Left cardiac atrium (tissue), 4 donors: Measurements from ENCODE around the gene SPATA31D1. TPM values are rescaled to one million over a fixed set of nuclear protein-coding genes. Genes with fewer than 3 reads are reported as not detected.
"Not testable (repeated sequence)": the region's sequence is repeated elsewhere in the genome, so short reads cannot be mapped to it uniquely, and the experiment has no call there.

Experiments used
- ATAC-seq, 2 donors: fragments of 200-7000 bp; cut with Tn5 transposase; one replicate each; pipeline ENCODE4 v1.9.1; 2020; ENCODE audit warnings: mild to moderate bottlenecking in 2 of 2, moderate library complexity in 2 of 2
- DNase-seq: peaks from one replicate; pipeline ENCODE4 v3.0.0-alpha.2; 2020
- intact Hi-C, 2 donors: fragments of 100-400 bp; cut with DNase I; formaldehyde crosslinking; loops; one replicate each; pipeline versions ENCODE4 v1.14.1 to v1.15.1; 2022 to 2023
- long read RNA-seq: library from polyadenylated mRNA; unstranded; transcript quantifications from one replicate; pipeline ENCODE4 v2.0.0, GENCODE V29; 2021
- total RNA-seq, 2 donors: library from RNA; stranded (reverse); fragmentation: NEBNext Ultra II Directional; extraction: Animal tissue kit (Norgen Biotek cat#: 25700); gene quantifications; one replicate each; pipeline ENCODE4 v1.2.1, GENCODE V29; 2021
- donor health status: DM: no; HTN: yes; CAD: no.
- donor health status: DM: no; HTN: yes; CAD: no; lungs with severe emphysema.
- donor health status: DM: yes; HTN: yes; CAD: no.
- donor health status: Dilated cardiomyopathy.

The SPATA31D1 gene
- total RNA-seq = not detected
- long read RNA-seq = 0 reads

DNA sequence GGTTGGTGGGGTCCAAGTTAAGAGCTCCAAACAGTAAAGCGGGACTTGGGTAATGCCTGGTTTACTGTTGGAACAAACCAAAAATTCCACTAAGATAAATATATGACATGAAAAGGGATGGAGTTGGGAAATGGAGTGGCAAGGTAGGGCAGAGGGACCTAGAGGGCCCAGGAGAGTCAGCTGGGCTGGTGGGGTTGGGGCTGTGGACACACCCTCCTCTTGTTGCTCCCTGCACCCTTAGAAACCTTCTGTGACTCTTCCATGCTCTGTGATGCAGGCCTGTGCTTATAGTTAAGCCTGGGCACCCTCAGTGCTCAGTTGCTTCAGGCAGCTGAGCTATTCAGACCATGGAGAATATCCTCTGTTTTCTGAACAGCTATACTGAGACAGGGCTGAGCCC is at the start of gene SPATA31D1:
TSS of gene SPATA31D1 (plus strand) at position 301 of the 400 bp plus-strand sequence. CDS start at position 348, 47 bp downstream.
- intact Hi-C loops, ATAC-seq: not testable (repeated sequence)

DNA sequence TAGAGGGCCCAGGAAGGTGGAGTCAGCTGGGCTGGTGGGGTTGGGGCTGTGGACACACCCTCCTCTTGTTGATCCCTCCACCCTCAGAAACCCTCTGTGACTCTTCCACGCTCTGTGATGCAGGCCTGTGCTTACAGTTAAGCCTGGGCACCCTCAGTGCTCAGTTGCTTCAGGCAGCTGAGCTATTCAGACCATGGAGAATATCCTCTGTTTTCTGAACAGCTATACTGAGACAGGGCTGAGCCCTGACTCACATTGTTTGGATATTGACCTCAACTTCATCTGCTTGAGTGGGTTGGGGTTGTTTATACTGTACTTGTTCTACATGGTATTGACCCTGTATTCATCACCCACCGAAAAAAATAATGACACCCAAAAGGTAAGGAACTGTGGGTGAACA is 45.2 kb upstream of the SPATA31D1 start, which contains the start of gene SPATA31D3:
TSS of gene SPATA31D3 (plus strand) at position 108 of the 400 bp plus-strand sequence. CDS start at position 194, 86 bp downstream.
- DNase-seq, intact Hi-C loops, ATAC-seq: not testable (repeated sequence)

More for the DNA sequence above, at the start of gene SPATA31D1:
- not testable (repeated sequence) for DNase-seq

DNA sequence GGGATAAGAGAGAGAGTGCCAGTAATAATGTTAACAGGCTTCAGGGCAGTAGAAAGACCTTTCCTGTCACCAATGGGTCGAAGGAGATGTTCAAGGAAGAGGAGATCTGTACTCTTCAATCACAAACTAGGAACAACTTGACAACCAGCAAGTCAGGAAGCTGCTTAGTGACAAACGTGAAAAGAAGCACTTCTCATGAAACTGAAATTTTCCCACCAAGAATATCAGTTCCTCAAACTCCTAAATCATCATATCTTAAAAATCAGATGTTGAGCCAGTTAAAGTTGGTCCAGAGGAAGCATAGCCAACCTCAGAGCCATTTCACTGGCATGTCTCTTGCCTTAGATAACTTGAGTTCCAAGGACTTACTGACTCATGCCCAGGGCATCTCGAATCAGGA is 39.9 kb upstream of the SPATA31D1 start:
- intact Hi-C loops, ATAC-seq, DNase-seq: not testable (repeated sequence)

DNA sequence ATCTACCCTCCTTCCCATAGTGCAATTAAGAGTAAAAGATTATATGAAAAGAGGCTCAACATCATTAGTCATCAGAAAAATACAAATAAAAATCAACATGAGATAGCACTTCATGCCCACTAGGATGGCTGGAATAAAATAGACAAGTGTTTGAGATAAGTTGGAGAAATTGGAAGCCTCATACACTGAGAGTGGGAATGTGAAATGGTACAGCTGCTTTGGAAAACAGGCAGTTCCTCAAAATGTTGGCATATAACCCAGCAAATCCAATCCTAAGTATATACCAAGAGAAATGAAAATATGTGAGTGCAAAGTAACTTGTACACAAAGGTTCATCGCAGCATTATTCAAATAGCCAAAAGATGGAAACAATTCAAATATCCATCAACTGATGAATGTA is 35.5 kb upstream of the SPATA31D1 start:
- intact Hi-C loops = no loop called here

DNA sequence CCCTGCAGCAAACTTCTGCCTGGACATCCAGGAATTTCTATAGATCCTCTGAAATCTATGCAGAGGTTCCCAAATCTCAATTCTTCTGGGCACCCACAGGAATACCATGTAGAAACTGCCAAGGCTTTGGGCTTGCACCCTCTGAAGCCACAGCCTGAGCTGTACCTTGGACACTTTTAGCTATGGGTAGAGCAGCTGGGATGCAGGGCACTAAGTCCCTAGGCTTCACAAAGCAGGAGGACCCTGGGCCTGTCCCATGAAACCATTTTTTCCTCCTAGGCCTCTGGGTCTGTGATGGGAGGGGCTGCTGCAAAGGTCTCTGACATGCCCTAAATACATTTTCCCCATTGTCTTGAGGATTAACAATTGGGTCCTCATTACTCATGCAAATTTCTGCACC is 32.9 kb upstream of the SPATA31D1 start:
- no peak for ATAC-seq
- intact Hi-C loops = no loop called here
- DNase-seq = no peak

More for the DNA sequence above, 35.5 kb upstream of the SPATA31D1 start:
- DNase-seq (no peak), ATAC-seq (no peak)

DNA sequence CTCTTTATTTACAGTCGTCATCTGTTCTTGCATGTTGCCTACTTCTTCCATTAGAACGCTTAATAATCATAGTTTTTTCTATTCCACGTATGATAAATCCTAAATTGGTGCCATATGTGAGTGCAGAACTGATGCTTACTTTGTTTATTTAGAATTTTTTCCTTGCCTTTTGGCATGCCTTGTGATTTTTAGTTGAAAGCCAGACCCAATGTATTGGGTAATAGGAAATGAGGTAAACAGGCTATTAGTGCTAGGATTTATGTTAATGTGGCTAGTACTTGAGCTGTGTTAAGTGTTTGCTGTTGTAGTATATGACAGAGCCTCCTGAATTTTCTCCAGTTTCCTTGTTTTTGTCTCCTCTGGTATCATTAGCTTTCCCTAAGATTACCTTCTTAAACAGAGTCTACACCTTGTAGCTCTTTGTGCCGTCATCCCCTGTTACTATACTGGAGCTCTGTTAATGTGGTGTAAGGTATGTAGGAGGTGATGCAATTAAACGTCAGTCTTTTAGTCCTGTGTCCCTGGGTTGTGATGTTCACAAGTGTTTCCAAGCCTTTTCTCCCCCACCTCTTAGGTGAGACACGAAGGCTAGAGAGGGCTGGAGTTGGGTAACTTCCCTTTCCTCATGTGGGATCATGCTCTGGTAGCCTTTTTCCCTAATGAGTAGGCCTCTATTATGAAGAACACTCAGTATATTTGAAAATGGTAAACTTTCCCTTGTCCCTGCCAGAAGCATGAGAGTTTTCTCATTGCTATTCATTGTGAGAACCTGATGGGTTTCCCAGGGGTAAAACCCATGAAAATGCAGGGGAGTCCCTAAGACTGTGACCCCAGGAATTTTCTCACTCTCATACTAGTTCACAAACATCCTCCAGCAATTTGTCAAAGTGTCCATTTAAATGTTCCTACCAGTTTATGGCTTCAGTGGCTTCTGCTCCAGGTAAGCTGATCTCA is 24.1 kb upstream of the SPATA31D1 start:
- ATAC-seq (no peak), DNase-seq (no peak)
- intact Hi-C loops = no loop called here

DNA sequence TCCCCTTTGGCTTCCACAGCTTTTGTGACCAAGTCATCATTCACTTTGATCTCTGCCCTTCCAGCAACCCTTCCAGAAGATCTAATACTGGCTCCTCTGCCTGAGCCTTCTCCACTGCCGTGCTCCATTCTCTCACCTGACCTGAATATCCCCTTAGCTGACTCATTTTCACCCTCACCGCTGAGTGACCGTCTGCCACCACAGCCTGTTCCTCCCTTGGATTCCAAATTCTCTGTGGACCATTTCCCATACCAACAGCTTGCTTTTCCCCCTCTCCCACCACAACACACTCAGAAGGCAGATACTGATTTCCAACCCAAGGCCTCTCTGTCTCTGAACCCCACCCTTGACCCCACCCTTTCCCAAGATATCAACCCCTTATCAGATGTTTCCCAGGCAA is 20.5 kb upstream of the SPATA31D1 start:
- intact Hi-C loops = no loop called here
- no peak for DNase-seq
- ATAC-seq = no peak

DNA sequence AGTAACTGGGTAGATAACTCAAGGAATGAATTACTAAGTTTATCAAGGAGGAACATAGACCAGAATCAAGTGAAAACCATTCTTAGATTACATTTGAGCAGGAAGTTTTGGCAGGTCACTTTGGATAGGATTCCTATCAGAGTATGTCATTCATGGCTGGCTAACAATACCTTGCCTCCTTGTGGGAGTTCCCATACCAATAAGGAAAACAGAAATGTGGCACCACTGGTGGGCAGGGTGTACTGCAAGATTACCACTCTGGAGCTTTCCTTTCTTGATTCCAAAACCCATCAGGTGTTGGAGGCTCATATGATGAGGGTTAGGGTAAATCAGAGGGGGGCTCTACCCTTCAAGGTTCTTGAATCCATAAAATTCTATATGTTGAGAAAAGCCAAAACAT is 18.6 kb upstream of the SPATA31D1 start:
- intact Hi-C loops = no loop called here
- DNase-seq (no peak), ATAC-seq (no peak)

DNA sequence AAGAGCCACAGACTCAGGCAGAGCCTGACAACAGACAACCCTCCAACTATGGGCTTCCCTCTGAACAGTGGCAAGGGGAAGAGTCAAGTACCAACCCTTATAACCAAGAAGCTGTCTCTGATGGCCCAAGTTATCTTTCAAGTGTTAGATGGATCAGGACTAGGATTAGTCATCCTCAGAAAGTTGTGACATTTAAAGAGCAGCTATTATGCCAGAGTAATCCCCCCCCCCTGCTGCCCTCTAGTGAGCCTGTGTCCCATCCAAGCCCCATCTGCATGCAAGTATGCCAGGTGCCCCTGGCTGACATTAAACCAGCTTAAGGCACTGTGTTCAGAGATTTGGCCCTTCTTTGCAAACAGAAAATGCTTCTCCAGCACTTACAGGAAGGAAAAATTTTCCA is 16.8 kb upstream of the SPATA31D1 start:
- intact Hi-C loops = no loop called here
- DNase-seq (no peak), ATAC-seq (no peak)

DNA sequence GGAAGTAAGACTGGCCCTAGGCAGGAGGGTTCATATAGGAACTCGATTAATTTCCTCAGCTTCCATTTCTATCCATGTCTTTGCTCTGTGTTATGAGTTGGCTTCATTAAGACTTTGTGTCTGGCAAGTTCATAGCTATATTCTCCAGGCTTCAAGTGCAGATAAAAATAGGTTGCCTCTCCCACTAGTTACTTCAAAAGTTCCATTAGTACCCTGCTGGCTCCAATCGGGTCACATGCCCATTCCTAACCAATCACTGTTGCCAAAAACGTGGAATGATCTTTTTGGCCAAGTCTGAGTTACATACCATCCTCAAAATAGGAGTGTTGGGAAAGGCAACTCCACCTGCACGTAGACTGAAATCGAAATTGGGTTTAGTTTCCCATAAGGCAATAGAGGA is 13.8 kb upstream of the SPATA31D1 start:
- DNase-seq (no peak), ATAC-seq (no peak)
- intact Hi-C loops = no loop called here

DNA sequence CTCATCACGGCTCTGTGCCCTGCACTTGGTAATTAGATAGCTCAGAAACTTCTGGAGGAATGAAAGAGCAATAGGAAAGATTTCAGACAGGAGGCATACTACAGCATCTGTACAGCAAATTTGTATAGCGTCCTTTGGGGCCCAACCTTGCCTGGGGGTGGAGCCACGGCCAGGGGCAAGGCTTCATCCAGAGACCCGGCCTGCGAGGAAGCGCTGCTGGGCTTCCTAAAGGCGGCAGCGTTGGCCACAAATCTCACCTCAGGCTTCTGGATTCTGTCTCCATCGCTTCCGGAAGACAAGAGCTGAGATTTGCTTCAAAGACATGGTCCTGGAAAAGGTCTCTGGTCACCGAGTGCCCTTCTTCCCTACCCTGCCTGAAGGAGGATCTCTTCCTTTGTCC is 12.2 kb upstream of the SPATA31D1 start:
- ATAC-seq (no peak), DNase-seq (no peak)
- intact Hi-C loops = no loop called here

DNA sequence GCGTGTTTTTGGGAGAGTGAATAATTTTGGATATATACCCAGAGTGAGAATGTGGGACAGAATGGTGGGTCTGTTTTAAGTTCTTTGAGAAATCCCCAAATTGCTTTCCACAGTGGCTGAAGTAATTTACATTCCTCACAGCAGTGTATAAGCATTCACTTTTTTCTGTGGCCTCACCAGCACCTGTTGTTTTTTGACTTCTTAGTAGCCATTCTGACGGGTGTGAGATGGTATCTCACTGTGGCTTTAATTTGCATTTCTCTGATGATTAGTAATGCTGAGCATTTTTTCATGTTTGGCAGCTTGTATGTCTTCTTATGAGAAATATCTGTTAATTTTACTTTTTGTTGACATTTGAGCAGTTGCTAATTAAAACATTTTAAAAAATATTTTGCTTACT is 9.4 kb upstream of the SPATA31D1 start:
- ATAC-seq = no peak
- DNase-seq = no peak
- intact Hi-C loops = no loop called here

DNA sequence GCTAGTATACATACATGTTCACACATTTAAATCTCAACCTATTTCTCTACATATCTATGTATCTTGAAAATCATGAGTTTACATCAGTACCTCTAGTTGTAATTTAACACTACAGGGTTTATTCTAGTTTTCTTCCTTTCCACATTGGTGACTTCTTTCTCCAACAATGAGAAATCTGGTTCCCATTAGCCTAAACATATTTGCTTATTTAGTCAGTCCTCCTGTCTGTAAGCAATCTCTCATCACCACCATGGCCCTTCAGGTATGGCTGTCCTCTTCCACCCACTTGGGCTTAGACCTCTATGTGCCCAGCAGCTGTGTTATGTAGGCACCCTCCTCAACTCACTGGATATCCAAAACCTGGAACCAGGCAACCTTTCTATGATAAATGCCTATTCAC is 8.0 kb upstream of the SPATA31D1 start:
- intact Hi-C loops = no loop called here
- no peak for ATAC-seq
- DNase-seq = no peak

DNA sequence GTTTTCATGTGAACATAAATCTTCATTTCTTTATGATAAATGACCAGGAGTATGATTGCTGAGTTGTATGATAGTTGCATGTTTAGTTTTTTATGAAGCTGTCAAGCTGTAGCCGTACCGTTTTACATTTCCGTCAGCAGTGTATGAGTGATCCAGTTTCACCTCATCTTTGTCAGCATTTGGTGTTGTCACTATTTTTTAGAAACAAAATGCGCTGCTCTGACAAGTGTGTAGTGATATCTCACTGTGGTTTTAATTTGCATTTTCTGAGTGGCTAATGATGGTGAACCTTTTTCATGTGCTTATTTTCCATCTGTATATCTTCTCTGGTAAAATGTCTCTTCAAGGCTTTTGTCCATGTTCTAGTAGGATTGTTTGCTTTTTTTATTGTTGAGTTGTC is 6.7 kb upstream of the SPATA31D1 start:
- intact Hi-C loops = no loop called here
- ATAC-seq (no peak), DNase-seq (no peak)

DNA sequence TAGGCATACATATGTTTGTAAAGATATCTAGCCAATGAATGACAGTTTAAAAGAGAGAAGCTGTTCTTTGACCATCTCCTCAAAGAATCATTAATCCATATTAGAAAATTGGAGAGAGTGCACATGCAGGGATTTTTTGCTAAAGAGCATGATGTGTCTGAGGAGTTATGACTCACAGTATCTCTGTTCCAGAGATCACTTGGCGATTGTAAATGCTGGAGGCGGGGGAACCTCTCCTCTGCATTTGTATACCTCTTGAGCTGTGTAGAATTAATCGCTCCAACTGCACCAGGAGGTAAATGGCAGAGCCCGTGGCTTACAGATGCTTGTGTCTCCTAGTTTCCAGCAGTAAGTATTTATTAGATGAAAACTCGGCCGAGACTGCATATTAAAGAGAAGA is 3.6 kb upstream of the SPATA31D1 start:
- no peak for DNase-seq
- ATAC-seq = no peak
- intact Hi-C loops = no loop called here

DNA sequence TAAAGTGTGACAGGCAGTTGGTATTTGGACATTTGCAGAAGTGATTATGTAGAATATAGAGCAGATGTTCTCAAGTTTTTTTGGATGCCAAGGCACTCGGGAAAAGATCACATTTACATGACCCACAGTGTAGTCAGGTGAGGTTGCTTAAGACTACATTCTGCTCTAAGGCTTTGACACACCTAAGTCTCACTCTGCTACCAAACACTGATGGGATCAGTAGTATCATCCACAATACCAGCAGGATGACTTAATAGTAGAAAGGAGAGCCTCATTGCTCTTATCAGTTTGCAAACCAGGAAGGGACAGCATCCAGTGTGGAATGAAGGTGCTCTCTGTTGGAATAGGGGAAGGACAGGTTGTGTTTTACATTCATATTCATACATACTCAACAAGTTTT is 2.5 kb upstream of the SPATA31D1 start:
- ATAC-seq (no peak), DNase-seq (no peak)
- intact Hi-C loops = no loop called here

DNA sequence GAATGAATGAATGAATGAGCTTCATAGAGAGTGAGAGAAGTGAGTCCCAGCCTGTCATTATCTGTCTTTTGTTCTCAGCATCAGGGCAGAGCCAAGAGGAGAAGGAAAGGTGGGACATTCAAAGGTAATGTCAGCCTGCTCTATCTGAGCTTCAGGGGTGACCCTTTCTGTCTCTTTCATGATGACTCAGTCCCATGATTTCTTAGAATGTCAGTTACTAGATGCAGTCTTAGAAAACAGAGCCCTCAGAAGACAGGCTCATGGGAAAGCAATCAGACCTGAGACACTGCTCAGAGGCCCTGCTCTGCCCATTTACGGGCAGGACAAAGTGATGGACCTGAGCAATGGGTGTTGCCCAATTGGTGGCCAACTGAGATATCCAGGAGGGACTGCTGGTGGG is 1.1 kb downstream of the SPATA31D1 start:
- ATAC-seq (no peak), DNase-seq (no peak)
- intact Hi-C loops = no loop called here

DNA sequence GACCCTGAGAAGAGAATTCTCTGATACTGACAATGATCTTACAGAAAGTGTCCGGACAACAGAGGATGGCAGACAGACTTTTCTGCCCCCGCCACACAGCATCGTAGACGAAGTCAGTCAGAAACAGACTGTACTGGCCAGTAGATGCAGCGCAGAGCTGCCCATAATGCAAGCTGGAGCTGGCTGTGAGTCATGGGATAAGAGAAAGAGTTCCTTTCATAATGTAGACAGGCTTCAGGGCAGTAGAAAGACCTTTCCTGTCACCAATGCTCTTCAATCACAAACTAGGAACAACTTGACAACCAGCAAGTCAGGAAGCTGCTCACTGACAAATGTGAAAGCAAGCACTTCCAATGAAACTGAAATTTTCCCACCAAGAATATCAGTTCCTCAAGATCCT is 5.1 kb downstream of the SPATA31D1 start:
- no peak for ATAC-seq
- intact Hi-C loops = no loop called here
- DNase-seq = no peak

DNA sequence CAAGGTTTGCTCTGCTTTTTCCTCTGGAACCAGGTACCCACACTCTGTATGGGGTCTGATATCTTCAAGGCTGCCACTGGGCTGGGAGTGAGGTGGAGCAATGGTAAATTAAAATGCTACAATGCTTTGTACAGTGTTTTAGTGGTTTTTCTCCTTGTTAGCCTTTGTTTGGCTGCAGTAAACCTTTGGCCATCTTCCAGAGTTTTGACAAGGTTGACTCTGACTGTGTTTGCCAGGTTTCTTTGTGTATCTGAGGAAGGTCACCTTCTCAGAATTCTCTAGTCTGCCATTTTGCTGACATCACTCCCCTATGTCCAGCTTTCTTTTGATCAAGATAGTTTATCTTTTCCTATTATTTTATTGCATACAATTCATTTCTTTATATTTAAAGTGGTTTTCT is 11.2 kb downstream of the SPATA31D1 start:
- ATAC-seq = no peak
- no peak for DNase-seq
- intact Hi-C loops = no loop called here

DNA sequence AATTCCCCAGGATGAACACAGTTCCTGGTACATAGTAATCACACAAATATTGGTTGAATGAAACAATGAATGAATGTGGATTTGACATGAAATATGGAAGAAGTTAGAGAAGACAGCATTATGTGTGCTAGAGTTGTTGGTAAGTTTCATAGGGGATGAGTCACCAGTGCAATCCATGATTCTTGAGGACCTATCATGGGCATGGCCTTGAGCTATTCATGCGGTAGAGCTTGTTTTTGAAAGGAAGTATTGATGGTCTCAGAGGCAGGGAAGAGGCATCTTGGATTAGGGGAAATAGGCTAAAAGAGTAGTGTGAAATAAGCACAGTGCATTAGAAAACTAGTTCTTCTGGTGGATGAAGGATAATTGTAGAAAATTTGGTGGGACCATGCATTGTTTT is 22.1 kb downstream of the SPATA31D1 start:
- intact Hi-C loops = no loop called here
- DNase-seq = no peak
- ATAC-seq = no peak

DNA sequence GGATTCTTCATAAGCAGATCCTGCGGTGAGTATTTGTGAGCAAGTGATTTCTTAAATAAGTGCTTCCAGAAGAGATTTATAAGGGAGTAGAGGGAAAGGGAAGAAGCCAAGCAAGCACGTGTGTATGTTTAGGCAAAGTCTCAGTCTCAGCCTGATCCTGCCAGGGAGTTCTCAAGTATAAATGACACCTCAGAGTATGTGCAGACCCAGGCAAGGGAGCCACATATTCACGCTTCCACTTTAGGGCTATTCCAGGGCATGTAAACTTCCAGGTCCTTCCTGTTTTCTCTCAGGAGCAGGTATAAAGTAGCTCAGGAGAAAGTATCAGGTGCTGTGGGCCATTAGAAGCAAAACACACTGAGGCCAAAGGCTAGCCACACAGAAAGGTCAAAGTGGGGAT is 22.6 kb downstream of the SPATA31D1 start:
- ATAC-seq (no peak), DNase-seq (no peak)
- intact Hi-C loops = no loop called here
